HG02571 (cell line): Measurements from ENCODE around the gene RPUSD4.

Experiments
- ATAC-seq: cut with Tn5 transposase; IDR thresholded peaks from one replicate; pipeline ENCODE4 v1.9.1; 2021; ENCODE audit warnings: mild to moderate bottlenecking, moderate library complexity; ENCODE audit not compliant: unreplicated experiment

RPUSD4 gene

DNA sequence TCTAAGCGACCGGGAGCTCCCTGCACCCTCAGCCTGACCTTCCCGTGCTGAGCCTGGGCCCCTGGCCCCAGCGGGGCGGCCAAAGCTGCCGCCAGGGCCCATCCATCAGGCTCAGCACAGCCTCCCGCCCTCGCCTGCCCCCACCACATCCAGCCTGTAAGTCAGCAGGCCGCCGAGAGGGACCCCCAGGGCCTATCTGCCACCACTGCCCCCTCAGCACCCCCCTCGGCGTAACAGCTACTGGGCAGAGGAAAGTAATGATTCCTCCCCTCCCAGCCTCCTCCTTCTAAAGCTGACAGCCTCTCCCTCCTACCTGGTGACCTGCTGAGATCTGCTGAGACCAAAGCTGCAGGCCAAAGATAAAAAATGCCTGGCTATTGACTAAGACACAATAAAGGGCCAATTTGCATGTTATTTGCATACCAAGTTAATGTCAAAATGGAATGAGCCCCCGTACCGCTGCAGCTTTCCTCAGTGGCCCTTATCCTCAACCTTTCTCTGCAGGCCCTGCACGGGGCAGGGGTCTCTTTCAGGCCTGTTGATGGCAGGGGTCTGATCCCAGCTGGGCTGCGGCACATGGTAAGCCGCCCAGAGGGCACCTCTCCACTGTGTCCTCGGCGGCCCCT, 51.6 kb downstream of the RPUSD4 start:
- no peak for ATAC-seq

DNA sequence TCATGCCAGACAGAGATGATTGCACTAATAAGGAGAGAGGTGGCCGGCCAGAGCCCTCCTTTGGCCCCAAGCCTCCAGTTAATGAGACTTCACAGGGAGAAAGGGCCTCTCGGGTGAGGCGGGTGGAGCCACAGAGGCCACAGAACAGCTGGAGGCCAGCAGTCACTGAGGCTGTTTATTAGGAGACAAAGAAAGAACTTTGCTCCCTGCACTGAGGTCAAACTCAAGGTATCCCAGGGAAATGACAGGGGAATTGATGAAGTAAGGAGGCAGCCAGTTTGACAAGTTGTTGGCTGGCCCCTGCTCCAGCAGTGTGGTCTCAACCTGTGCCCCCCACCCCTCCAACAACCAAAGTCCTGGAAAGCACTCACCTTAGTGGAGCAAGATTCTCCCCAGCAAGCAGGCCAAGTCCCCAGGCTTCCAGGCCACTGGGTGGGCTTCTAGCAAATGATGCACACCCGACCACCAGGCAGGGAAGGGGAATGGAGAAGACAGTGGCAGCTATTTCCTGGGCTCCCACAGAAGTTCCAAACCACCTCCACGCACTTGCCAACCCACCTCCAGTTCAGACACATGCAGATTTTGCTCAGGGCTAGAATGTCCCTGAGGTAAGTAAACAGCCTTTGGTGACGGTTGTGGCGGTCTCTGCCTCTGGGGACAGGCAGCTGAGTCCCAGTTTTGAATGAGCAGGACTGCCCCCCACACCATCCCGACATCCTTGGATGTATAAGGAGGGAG, 53.2 kb downstream of the RPUSD4 start:
- ATAC-seq = no peak

DNA sequence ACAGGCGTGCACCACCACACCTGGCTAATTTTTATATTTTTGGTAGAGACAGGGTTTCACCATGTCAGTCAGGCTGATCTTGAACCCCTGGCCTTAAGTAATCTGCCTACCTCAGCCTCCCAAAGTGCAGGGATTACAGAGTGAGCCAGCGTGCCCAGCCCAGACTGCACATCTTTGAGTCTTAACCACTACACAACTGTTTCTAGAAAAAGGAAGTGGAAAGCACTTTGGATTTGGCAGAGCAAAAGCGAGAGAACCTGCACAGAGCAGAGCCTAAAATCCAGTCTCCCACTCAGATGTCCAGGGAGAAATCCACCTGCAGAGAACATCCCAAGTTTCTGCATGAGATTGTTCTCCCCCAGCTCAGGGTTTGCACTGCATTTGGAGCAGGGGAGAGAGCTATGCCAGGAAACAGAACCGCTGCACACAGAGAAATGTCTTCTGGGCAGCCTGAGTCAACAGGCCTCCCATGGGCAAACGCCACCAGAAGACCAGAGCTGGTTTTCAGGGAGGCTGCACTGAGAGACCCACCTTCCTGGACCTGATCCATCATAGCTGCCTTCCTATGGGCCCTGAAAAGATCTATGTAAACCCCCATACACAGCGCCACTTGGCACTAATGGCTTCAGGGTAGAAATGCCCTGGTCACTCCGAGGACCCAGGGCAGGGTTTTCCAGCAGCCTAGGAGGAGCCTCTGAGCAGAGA, 54.0 kb downstream of the RPUSD4 start:
- no peak for ATAC-seq

DNA sequence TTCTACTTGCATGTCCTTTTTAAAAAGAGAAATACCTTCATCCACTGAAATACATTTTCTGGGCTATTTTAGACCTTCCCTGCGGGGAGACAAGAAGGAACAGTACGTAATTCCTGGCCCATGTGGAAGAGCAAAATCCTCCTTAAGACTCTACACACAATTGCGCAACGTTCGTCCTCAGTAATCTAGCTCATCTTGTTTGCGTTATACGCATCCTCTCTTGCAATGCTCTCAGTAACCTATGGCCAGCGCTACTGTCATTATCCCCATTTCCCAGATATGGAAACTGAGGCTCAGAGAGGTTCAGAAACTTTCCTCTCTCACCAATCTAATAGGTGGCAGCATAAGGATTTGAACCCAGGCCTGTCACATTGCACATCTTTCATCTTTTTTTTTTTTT, 54.6 kb downstream of the RPUSD4 start:
- ATAC-seq = no peak

DNA sequence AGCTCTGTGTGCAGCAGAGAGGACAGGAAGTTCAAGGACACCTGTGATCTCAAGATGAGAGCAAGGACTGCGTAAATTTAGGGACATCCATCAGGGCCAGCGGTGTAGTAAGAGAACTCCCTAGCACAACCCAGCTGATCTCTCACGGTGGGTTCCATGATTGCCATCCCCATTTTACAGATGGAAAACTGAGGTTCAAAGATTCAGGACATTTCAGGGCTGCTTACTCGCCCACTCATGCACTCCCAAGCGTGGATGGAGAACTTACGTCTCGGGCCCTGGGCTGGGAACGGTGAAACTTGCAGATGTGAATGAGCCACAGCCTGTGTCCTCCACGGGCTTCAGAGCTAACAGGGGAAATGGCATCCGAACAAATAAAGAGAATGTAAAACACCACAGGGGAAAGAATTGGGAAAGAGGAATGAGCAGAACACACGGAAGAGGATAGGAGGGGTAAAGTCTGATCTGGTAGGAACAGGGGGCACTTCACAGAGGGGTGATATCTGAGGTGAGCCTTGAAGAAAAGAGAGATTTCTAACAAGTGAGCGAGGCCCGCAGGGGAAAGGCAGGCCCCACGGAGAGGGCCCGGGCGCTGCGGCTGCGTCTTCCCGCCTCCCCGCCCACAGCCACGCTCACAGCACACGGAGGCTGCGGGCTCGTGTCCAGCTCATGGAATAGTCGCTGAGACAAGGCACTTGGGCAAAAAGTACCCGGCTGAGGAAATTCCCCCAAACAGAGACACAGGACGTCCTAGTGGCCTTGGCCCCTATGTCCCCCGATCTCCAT, 55.9 kb downstream of the RPUSD4 start:
- no peak for ATAC-seq

DNA sequence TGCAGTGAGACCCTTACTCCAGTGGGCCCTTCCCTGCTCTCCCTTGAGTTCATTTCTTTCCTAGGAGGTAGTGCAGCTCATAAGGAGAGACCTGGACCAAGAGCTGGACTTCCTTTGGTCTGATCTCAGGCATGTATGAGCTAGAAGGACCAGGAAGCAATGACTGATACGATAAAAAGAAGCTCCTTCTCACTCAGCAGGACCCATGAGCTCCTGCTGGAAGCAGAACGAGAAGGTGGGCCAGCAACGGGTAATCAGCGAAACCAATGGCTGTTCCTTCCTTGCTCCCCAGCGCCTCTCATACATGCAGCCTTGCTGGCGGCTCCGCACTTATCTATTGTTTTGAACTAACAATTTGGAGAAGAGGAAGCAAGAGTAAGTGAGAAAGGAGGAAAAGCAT, 56.8 kb downstream of the RPUSD4 start:
- ATAC-seq = no peak

DNA sequence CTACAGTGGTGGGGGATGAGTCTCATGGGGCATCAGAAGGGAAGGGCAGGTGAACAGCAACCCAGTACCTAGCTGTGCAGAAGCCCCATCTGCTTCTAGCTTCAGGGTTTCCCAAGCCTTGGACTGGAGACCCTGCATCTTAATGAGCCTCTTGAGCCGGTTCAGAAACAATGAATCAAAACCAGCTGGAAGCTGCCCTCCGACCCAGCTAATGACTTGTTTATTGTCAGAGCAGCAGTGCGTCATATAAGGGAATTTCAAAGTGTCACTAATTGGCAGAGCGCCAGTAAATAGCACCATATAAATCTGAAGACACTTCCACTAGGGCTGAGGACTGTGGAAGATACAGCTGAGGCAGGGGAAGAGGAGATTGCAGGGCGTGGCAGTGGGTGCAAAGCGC, 57.5 kb downstream of the RPUSD4 start:
- ATAC-seq = no peak

DNA sequence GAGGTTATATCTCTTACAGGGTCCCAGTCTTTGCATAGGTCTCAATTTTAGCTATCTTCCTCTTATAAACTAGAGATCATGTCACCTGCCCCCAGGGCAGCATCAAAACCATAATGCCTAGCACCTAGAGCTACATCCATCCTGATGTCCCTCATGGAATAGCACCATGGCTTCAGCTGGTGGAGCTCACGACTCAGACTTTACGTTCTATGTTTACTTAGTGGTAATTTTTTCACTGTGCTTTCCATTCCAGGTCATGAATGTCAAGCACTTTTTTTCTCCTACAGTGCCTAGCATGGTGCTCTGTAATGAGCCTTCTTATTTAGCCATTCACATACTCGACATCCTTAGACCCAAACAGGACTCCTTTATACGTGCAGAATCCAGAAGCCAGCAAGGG, 58.4 kb downstream of the RPUSD4 start:
- no peak for ATAC-seq

DNA sequence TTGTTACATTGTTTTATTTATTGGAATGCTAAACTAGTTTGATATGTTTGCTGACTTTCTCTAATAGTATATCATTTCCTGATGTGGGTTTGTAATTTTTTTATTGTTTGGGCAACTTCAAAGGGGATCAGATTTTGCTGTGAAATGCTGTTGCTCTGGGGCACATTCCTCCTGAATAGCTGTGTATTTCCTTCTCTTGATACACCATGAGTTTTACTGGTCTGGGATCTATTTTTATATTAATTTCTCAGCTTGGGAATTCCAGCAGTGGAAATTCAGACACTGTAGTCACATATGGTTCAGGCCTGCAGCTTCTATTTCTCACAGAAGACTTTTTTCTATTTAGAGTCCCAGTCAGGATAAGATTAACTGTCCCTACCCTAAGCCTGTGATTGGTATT, 58.9 kb downstream of the RPUSD4 start:
- ATAC-seq = no peak

DNA sequence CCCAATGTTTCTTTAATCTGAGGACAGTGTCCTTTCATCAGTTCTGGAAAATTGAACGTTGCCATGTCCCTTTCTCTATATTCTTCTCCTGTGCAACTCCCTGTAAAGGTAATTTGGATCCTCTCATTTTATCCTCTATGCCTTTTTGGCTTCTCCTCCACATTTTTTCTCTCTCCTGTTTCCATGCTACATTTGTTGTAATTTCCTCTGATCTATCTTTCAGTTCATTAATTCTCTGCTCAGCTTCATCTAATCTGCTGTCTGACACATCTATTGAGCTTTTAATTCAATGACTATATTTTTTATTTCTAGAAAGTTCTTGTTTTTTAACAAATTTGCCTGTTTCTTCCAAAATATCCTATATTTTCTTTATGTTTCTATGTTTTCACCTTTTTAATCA, 59.3 kb downstream of the RPUSD4 start:
- ATAC-seq = no peak
